Naive thymus-derived CD4-positive, alpha-beta T cell (primary cell): ENCODE results near the gene PAX6. TPM values are rescaled to one million over a fixed set of nuclear protein-coding genes. Genes with fewer than 3 reads are reported as not detected.

Experiments
- ATAC-seq: fragments of 150-1000 bp; cut with Tn5 transposase; 2 replicates; pipeline ENCODE4 v1.10.0; 2021; ENCODE audit warnings: mild to moderate bottlenecking, moderate library complexity
- CTCF ChIA-PET: fragments of 350-600 bp; sonication (Branson Sonifier 250); formaldehyde crosslinking; loops from one replicate; lab custom pipeline; 2021; ENCODE audit warnings: antibody characterized with exemption; lab: Charles Lee
- POLR2A ChIA-PET: fragments of 350-600 bp; sonication (Branson Sonifier 250); formaldehyde crosslinking; loops from one replicate; lab custom pipeline; 2021; ENCODE audit warnings: antibody characterized with exemption, inconsistent platforms; lab: Charles Lee
- DNase-seq, 9 donors: peaks; one replicate each; pipeline versions ENCODE4 v3.0.0 to v3.0.0-alpha.2; 2020 to 2022; ENCODE audit warnings: mixed read lengths in 1 of 9
- H3K27ac ChIP-seq: one replicate; pipeline ENCODE4 v1.7.0; 2013; ENCODE audit warnings: mild to moderate bottlenecking, low read depth, low read length, moderate library complexity
- H3K27me3 ChIP-seq, 2 donors: one replicate each; pipeline ENCODE4 v1.7.0; 2013; ENCODE audit warnings: low read length in 2 of 2, mild to moderate bottlenecking in 2 of 2, moderate library complexity in 2 of 2; ENCODE audit not compliant: control insufficient read depth in 2 of 2, insufficient read depth in 2 of 2
- H3K36me3 ChIP-seq, 3 experiments: 1 replicate in 2 of 3; 2 replicates in 1 of 3; pipeline ENCODE4 v1.7.0; 2013; ENCODE audit warnings: low read length in 3 of 3, mild to moderate bottlenecking in 3 of 3, moderate library complexity in 1 of 3; ENCODE audit not compliant: insufficient read depth in 3 of 3, control insufficient read depth in 2 of 3
- H3K4me1 ChIP-seq, 2 donors: one replicate each; pipeline ENCODE4 v1.7.0; 2013; ENCODE audit warnings: low read length in 2 of 2, mild to moderate bottlenecking in 2 of 2, moderate library complexity in 1 of 2; ENCODE audit not compliant: control insufficient read depth in 2 of 2, insufficient read depth in 2 of 2
- H3K4me3 ChIP-seq: 2 replicates; pipeline ENCODE4 v1.7.0; 2013; ENCODE audit warnings: mild to moderate bottlenecking, low read length
- H3K9me3 ChIP-seq, 3 experiments: 1 replicate in 2 of 3; 2 replicates in 1 of 3; pipeline ENCODE4 v1.7.0; 2013; ENCODE audit warnings: low read length in 3 of 3; ENCODE audit not compliant: control insufficient read depth in 2 of 3
- H3K27ac Mint-ChIP-seq, 9 donors: one replicate each; pipeline ENCODE4 v1.8.0; 2020 to 2022; ENCODE audit warnings: mixed read lengths in 9 of 9, mild to moderate bottlenecking in 8 of 9, moderate library complexity in 5 of 9, inconsistent platforms in 2 of 9
- H3K27me3 Mint-ChIP-seq, 5 donors: one replicate each; pipeline ENCODE4 v1.8.0; 2021 to 2022; ENCODE audit warnings: mixed read lengths in 5 of 5, mild to moderate bottlenecking in 1 of 5
- H3K36me3 Mint-ChIP-seq, 5 donors: one replicate each; pipeline ENCODE4 v1.8.0; 2020 to 2022; ENCODE audit warnings: mixed read lengths in 5 of 5, mild to moderate bottlenecking in 3 of 5, inconsistent platforms in 1 of 5
- H3K4me1 Mint-ChIP-seq, 7 donors: one replicate each; pipeline ENCODE4 v1.8.0; 2020 to 2022; ENCODE audit warnings: mixed read lengths in 7 of 7, mild to moderate bottlenecking in 3 of 7, inconsistent platforms in 1 of 7
- H3K4me3 Mint-ChIP-seq, 10 donors: one replicate each; pipeline ENCODE4 v1.8.0; 2020 to 2022; ENCODE audit warnings: mild to moderate bottlenecking in 10 of 10, mixed read lengths in 10 of 10, moderate library complexity in 6 of 10, inconsistent platforms in 2 of 10
- H3K9me3 Mint-ChIP-seq, 11 donors: one replicate each; pipeline ENCODE4 v1.8.0; 2020 to 2022; ENCODE audit warnings: mixed read lengths in 11 of 11, mild to moderate bottlenecking in 4 of 11, inconsistent platforms in 1 of 11, moderate library complexity in 1 of 11
- intact Hi-C, 2 donors: fragments of 100-400 bp; cut with micrococcal nuclease; formaldehyde crosslinking; loops; one replicate each; pipeline ENCODE4 v1.15.1; 2023
- polyA plus RNA-seq, 2 donors: library from polyadenylated mRNA; unstranded; fragments of 300-500 nt; fragmentation: Illumina TruSeq; gene quantifications; one replicate each; pipeline ENCODE4 v1.2.3, GENCODE V29; 2021
- total RNA-seq, 6 experiments: library from RNA in 5 of 6; stranded (reverse) in 5 of 6; gene quantifications; 1 replicate in 5 of 6; 2 replicates in 1 of 6; pipeline ENCODE4 v1.2.3 and lab custom pipeline; 2021 to 2026

PAX6 gene
- total and polyA plus RNA-seq, 7 experiments from 2014 or later: not detected

DNA sequence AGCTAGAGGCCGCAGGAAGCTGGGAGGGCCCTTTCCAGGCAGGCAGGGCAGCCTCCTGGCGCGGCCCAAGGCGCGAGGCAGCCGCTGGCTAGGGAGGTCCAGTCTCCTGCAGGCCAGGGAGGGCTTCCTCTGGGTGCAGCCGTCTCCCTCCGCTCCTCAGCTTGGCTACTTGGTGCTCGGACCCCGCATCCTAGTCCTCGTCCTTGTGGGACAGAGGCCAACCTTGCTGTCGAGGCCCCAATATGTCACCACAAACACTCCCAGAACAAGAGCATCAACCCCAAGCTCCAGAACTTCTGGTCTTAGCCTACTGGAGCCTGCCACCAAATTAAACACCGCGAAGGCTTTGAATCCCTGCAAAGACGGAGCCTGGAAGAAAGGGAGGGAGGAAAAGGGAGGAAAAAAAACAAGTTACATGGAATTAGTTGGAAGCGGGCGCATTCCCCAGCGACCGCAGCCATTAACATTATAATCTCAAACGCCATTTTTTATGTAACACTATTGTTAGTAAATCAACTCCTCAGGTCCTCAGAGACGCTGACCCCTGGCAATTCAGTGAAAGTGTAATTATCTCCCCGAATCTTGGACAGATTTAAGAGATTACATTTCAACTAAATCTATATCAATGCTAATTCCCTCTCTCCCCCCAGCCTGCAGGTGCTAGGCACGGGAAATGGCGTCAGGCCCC lies 12.7 kb upstream of the PAX6 start:
- Mint-ChIP-seq H3K27ac (no peak overlapping the region), H3K4me1 (peaks cover 3 to 30% (median 21%) of the 10 kb centered on the region in 7 donors), H3K27me3 (peaks cover 78 to 88% (median 83%) of the 10 kb centered on the region in 5 donors), H3K36me3 (peaks cover 0 to 12% (median 3%) of the 10 kb centered on the region in 5 donors), H3K4me3 (no peak overlapping the region), H3K9me3 (peaks cover 0 to 34% (median 5%) of the 10 kb centered on the region in 11 donors)
- Histone ChIP-seq H3K4me3 (no peak overlapping the region), H3K27ac (no peak overlapping the region), H3K9me3 (peaks cover 0 to 3% (median 0%) of the 10 kb centered on the region in 3 experiments), H3K27me3 (peaks cover 11 to 54% of the 10 kb centered on the region in 2 donors), H3K36me3 (no peaks in the 10 kb centered on the region), H3K4me1 (no peaks in the 10 kb centered on the region)
- intact Hi-C loops: loop anchor here in 1 of 2 donors (2.0 kb wide), 1 partner anchor 23 kb away; no protein-coding TSS in a partner anchor
- ATAC-seq: no peak
- CTCF ChIA-PET: no interaction called here
- DNase-seq: no peak
- POLR2A ChIA-PET: no interaction called here

DNA sequence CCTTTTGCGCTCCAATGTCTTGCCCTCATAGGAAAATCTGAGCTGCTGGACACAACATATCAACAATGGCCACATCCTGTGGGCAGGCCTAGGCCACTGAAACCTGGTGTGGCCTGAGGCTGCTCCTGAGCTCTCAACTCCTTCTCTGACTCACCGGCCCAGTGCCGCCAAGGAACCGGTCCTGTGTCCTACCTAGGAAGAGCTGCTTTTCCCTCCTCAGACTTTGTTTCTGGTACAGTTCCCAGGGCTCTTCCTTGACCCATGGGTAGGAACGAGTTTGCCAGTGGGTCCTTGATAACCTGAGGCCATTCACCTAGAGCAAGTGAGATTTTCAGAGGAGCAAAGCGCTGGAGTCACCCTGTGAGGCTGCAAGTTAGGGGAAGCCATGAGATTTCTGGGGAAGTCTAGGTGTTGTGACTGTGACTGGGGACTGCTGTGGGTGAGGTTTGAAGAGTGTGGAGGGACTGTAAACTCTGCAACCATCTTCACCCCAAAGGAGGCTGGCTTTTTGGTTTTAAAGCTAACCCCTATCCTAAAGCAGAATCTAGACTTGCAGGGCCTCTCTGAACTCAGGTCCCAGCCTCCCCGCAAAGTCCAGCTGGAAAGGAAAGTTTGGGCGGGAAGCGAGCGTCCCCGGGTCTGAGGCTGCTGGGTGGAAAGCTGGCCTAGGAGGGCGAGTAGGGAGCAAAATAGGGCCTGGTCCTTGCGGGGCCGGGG lies 12.0 kb upstream of the PAX6 start:
- no peaks in the 10 kb centered on the region for H3K36me3 ChIP-seq
- H3K4me1 ChIP-seq: no peaks in the 10 kb centered on the region
- DNase-seq (no peak), ATAC-seq (no peak)
- no peak overlapping the region for H3K4me3 Mint-ChIP-seq
- H3K27ac ChIP-seq: no peak overlapping the region
- H3K36me3 Mint-ChIP-seq: peaks cover 0 to 12% (median 3%) of the 10 kb centered on the region in 5 donors
- peaks cover 82 to 92% (median 87%) of the 10 kb centered on the region in 5 donors for H3K27me3 Mint-ChIP-seq
- CTCF ChIA-PET: no interaction called here
- POLR2A ChIA-PET: no interaction called here
- H3K27ac Mint-ChIP-seq: no peak overlapping the region
- peaks cover 0 to 34% (median 5%) of the 10 kb centered on the region in 11 donors for H3K9me3 Mint-ChIP-seq
- H3K4me1 Mint-ChIP-seq: peaks cover 3 to 35% (median 26%) of the 10 kb centered on the region in 7 donors
- H3K27me3 ChIP-seq: peaks cover 14 to 53% of the 10 kb centered on the region in 2 donors
- intact Hi-C loops: no loop called here
- H3K9me3 ChIP-seq: peaks cover 0 to 3% (median 0%) of the 10 kb centered on the region in 3 experiments
- H3K4me3 ChIP-seq: no peak overlapping the region

DNA sequence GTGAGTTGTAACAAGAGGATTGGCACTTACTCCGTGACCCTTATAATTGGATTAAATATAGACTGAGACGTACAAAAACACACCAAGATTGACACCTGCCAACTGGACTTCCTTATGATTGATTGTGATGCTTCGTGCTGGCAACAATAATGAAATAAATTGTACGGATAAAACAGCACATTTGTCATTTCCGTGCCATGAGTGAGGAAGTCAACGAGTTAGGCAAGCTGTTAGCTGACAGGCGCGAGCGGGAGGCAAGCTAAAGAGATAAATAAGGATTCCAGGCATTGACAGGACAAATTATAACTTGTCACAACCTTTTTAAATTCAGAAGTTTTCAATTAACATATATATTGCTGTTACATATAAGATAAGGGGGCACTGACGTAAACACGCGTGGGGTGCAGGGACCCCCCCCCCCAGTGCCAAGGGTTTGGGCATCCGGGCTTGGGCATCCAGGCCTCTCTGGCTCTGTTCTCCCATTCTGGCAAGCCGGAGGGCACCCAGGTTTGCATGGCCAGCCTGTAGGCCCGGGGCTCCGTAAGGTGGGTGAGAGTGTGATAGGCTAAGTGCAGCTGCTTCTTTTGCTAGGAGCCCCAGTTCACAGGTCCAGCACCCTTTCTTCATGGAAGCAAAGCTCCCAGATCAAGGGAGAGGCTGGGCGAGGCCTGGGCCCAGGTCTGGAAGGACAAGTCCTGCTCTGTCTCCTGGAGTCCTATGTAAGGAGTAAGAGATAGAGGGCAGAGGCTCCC lies 11.2 kb upstream of the PAX6 start:
- Histone ChIP-seq H3K36me3 (no peaks in the 10 kb centered on the region), H3K4me3 (no peak overlapping the region), H3K27me3 (peaks cover 8 to 50% of the 10 kb centered on the region in 2 donors), H3K9me3 (peaks cover 0 to 3% (median 0%) of the 10 kb centered on the region in 3 experiments), H3K4me1 (peaks cover 0 to under 1% of the 10 kb centered on the region in 2 donors), H3K27ac (no peak overlapping the region)
- intact Hi-C loops: no loop called here
- Mint-ChIP-seq H3K27ac (no peak overlapping the region), H3K4me1 (peaks cover 2 to 32% (median 22%) of the 10 kb centered on the region in 7 donors), H3K36me3 (peaks cover 0 to 12% (median 3%) of the 10 kb centered on the region in 5 donors), H3K9me3 (peaks cover 0 to 29% (median 5%) of the 10 kb centered on the region in 11 donors), H3K4me3 (no peak overlapping the region), H3K27me3 (peaks cover 76 to 91% (median 83%) of the 10 kb centered on the region in 5 donors)
- ATAC-seq (no peak), DNase-seq (no peak)
- CTCF ChIA-PET: no interaction called here
- POLR2A ChIA-PET: no interaction called here

DNA sequence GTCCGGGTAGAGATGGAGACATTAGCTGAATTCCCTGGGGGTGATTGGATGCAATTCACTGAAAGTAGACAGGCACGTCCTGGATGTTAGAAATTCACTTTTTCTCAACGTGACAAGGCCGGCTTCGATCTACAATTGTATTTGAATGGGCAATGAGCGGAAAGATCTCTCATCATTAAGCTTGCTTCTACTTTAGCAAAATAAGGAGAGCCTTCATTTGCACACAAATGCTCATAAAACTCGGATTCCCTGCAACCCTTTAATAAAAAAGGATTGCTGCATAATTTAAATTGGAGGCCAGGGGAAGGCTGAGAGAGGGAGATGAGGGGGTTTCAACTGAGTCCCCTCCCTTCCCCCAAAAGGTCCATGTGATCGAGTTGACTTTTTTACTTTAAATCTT lies 10.6 kb upstream of the PAX6 start:
- peaks cover 0 to 33% (median 24%) of the 10 kb centered on the region in 7 donors for H3K4me1 Mint-ChIP-seq
- DNase-seq (no peak), ATAC-seq (no peak)
- peaks cover 0 to 29% (median 5%) of the 10 kb centered on the region in 11 donors for H3K9me3 Mint-ChIP-seq
- H3K27ac Mint-ChIP-seq: no peak overlapping the region
- Histone ChIP-seq H3K4me1 (peaks cover 0 to 5% of the 10 kb centered on the region in 2 donors), H3K27me3 (peaks cover 8 to 54% of the 10 kb centered on the region in 2 donors), H3K9me3 (peaks cover 0 to 3% (median 0%) of the 10 kb centered on the region in 3 experiments), H3K4me3 (no peak overlapping the region), H3K27ac (no peak overlapping the region), H3K36me3 (no peaks in the 10 kb centered on the region)
- H3K36me3 Mint-ChIP-seq: peaks cover 0 to 12% (median 1%) of the 10 kb centered on the region in 5 donors
- H3K27me3 Mint-ChIP-seq: peaks cover 77 to 92% (median 84%) of the 10 kb centered on the region in 5 donors
- CTCF ChIA-PET: no interaction called here
- intact Hi-C loops: no loop called here
- no peak overlapping the region for H3K4me3 Mint-ChIP-seq
- POLR2A ChIA-PET: no interaction called here

DNA sequence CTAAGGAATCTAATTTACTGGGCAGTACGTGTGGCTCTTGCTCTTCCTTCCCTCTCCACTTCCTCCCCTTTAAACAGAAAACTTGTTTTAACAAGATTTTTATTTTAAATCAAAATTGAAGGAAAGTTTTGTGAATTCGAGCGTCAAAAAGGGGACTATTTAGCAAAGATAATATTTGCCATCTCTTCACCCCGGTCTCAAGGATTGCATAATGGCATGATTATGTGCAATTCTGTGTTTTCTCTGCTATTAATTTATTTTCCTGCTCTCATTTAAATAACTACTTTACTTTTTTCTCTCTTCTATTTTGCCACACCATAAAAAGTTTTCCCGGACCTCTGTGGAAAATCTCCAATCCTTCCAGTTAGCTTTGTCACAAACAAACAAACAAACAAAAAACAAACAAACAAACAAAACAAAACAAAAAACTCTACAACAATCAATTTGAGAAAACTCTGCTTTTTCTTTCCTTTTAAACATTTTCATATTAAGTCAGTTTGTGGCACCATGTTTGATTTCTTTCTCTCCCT lies 10.2 kb upstream of the PAX6 start:
- ChIA-PET CTCF (no interaction called here), POLR2A (no interaction called here)
- ATAC-seq (no peak), DNase-seq (no peak)
- Mint-ChIP-seq H3K36me3 (peaks cover 0 to 8% (median 1%) of the 10 kb centered on the region in 5 donors), H3K27me3 (peaks cover 74 to 90% (median 81%) of the 10 kb centered on the region in 5 donors), H3K27ac (no peak overlapping the region), H3K4me1 (peaks cover 1 to 31% (median 22%) of the 10 kb centered on the region in 7 donors), H3K4me3 (peak overlapping the region in 1 of 10 donors; percentile 39), H3K9me3 (peaks cover 0 to 25% (median 5%) of the 10 kb centered on the region in 11 donors)
- no peak overlapping the region for H3K4me3 ChIP-seq
- intact Hi-C loops: no loop called here
- H3K9me3 ChIP-seq: peaks cover 0 to 3% (median 0%) of the 10 kb centered on the region in 3 experiments
- no peak overlapping the region for H3K27ac ChIP-seq
- H3K27me3 ChIP-seq: peaks cover 8 to 49% of the 10 kb centered on the region in 2 donors
- peaks cover 0 to 5% of the 10 kb centered on the region in 2 donors for H3K4me1 ChIP-seq
- H3K36me3 ChIP-seq: no peaks in the 10 kb centered on the region

DNA sequence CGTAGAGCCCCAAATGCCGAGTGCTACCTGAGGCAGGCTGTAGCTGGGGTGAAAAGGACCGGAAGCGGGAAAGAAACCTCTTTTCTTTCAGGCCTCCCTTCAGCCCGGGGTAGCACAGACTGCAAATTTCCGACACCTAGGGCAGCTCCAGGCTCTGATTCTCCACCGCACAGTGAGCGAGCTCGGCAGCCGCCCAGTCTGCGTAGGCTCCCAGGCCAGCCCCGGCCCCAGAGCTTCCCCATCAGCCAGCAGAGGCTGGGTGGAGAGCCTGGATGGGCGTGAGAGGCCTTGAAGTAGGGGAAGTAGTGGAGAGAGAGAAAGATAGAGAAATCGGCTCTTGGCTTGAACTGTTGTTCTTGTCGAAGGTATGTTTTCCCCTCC lies 9.3 kb upstream of the PAX6 start:
- no peak for ATAC-seq
- intact Hi-C loops: no loop called here
- peaks cover 6 to 57% of the 10 kb centered on the region in 2 donors for H3K27me3 ChIP-seq
- Mint-ChIP-seq H3K9me3 (peaks cover 0 to 23% (median 5%) of the 10 kb centered on the region in 11 donors), H3K36me3 (peaks cover 0 to 8% (median 1%) of the 10 kb centered on the region in 5 donors), H3K4me3 (peak overlapping the region in 2 of 10 donors; percentile 32 to 34), H3K4me1 (peaks cover 3 to 35% (median 22%) of the 10 kb centered on the region in 7 donors), H3K27me3 (peaks cover 69 to 91% (median 79%) of the 10 kb centered on the region in 5 donors), H3K27ac (no peak overlapping the region)
- DNase-seq: no peak
- H3K27ac ChIP-seq: no peak overlapping the region
- peaks cover 0 to 3% (median 0%) of the 10 kb centered on the region in 3 experiments for H3K9me3 ChIP-seq
- H3K4me3 ChIP-seq: no peak overlapping the region
- ChIA-PET POLR2A (no interaction called here), CTCF (no interaction called here)
- no peaks in the 10 kb centered on the region for H3K36me3 ChIP-seq
- peaks cover 3 to 8% of the 10 kb centered on the region in 2 donors for H3K4me1 ChIP-seq
